GM19397 (cell line): ENCODE data around the gene TMC8.
"Not testable (repeated sequence)": the region's sequence is repeated elsewhere in the genome, so short reads cannot be mapped to it uniquely, and the experiment has no call there.

ENCODE experiments used
- ATAC-seq: cut with Tn5 transposase; IDR thresholded peaks from one replicate; pipeline ENCODE4 v1.9.1; 2021; ENCODE audit warnings: mild to moderate bottlenecking, moderate library complexity; ENCODE audit not compliant: unreplicated experiment

Gene TMC8, protein sequence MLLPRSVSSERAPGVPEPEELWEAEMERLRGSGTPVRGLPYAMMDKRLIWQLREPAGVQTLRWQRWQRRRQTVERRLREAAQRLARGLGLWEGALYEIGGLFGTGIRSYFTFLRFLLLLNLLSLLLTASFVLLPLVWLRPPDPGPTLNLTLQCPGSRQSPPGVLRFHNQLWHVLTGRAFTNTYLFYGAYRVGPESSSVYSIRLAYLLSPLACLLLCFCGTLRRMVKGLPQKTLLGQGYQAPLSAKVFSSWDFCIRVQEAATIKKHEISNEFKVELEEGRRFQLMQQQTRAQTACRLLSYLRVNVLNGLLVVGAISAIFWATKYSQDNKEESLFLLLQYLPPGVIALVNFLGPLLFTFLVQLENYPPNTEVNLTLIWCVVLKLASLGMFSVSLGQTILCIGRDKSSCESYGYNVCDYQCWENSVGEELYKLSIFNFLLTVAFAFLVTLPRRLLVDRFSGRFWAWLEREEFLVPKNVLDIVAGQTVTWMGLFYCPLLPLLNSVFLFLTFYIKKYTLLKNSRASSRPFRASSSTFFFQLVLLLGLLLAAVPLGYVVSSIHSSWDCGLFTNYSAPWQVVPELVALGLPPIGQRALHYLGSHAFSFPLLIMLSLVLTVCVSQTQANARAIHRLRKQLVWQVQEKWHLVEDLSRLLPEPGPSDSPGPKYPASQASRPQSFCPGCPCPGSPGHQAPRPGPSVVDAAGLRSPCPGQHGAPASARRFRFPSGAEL

DNA sequence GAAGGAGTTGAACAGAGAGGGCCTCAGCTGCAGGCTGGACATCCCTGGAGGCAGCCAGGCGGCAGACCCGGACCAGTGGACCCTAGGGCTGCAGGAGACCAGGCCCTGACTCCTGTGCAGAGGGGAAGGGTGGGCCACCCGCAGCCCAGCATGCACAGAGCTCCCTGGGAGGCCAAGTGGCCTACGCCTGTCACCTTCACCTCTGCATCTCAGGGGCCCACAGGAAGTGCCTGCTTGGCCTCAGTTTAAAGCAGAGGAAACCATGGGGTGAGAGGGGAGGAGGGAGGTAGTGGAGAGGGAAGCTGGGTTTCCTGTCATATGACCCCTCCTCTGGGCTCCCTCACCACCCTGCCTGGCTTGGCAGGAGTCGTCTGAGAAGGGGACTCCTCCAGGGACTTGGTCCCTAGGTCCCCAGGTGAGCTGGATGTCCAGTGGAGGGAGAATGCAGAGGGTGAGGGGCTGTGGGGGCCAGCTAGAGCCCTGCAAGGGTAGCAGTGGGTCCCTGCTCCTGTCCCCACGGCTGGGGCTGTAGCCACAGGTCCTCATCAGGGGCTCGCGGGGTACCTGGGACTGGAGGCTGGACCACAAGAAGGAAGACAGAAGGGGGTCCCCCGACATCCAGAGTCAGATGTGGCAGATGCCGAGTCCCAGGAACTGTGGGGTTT, at the start of gene TMC8:
TMC8 (plus strand) TSS at position 335 of the 665 bp plus-strand sequence. CDS start 818 bp downstream, outside the sequence.
- no peak for ATAC-seq

DNA sequence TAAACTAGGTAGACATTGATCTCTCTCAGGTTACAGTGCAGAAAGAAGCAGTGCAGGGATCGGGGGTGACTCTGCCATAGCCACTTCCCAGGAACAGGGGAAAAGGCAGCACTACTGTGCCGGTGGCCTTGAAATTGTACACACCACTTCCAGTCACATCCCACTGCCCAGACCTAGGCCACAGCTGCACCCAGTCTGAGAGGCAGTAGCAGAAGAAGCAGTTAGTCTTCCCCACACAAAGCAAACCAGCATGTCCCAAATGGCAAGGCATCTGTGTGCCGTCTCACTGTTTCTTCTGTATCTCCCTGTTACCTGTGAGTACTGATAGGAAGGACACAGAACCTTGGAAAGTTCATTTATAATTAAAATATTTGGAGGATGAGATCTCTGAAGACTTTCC, 49.0 kb upstream of the TMC8 start:
- no peak for ATAC-seq

DNA sequence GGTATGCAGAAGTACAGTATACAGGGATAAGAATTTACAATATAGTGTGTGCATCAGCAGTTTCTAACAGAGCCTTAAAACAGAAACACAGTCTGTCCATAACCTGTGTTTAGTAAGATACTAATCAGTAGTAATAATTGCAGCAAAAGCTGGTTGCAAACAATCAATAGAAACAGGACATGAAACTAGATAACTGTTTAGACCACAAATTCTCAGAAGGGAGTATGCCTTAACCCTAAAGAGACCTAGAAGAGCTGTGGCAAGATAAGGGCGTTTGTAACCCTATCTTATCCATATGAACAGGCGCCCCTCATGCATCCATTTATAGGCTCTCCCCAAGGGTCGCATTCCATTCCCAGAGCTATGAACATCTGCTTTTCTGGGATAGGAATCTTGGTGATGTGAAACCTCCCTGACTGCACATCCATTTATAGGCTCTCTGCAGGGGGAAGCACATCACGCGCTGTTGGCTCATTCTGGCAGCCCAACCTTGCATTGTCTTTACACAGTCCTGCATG, 48.2 kb upstream of the TMC8 start:
- ATAC-seq: not testable (repeated sequence)

DNA sequence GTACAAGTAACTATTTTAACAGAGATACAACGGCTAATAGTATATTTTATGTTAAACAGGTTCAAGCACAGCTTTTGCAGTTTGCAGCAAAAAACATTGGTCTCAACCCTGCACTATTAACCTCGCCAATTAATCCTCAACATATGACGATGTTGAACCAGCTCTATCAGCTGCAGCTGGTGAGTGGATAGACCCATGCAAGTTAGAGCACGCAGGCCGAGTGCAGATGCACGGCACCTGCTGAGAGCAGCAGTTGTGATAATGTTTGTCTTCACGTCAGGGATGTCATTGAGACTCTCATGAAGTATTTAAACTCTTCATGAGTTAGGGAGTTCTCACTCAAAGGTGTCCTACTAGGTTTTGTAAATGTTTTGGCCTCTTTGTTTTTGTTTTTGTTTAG, 47.6 kb upstream of the TMC8 start:
- ATAC-seq: no peak

DNA sequence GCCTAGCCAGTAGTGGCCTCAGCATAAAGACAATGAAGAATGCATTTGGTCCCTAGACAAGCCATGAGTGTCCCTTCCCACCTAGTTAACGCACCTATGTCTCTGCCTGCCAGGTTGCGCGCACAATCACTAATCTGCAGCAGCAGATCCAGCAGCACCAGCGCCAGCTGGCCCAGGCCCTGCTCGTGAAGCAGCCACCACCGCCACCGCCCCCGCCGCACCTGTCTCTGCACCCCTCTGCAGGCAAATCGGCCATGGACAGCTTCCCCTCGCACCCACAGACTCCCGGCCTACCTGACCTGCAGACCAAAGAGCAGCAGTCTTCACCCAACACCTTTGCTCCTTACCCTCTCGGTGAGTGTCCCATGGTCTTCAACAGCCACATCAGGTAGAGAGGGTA, 43.8 kb upstream of the TMC8 start:
- ATAC-seq: no peak

DNA sequence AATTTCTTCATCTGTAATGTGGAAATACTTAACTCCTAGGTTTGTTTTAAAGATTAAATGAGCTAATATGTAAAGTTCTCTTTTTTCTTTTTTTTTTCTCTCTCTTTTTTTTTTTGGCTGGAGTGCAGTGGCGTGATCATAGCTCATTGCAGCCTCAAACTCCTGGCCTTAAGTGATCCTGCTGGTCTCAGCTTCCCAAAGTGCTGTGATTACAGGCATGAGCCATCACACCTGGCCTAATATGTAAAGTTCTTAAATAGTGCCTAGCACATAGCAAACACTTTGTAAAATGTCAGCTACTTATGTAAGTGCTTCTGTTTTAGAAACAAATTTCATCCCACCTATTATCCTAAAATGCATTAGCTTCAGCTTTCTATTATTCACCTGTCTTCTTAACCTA, 42.0 kb upstream of the TMC8 start:
- no peak for ATAC-seq

DNA sequence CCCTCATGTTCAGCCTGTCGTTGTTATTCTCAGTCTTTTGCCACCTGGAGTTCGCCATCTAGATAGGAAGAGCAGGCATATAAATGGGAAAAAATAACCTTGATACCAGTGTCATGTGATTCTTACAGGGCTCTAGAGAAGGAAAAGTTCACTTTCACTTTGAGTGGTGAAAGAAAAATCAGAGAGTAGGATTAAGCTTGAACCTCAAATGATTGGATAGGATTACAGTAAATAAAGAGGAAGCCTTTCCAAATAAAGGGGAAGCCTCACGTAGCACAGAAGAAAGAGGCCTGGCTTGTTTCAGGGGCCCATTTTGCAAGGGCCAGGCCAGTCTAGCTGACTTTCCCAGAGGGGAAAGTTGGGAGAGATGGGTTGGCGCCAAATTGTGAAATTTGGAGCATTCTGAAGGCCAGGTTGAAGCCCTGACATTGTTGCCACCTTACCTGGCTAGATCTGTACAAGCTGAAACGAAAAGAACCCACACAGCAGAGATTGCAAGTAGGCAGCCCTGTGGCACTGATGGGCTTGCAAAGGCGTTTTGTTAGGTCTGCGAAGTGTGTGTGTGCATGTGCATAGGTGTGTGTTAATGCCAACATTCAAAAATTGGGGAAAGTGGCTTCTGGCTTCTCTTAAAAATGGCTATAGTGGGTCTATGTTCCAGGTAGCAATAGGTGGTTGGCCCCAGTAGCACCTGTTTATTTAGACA, 40.8 kb upstream of the TMC8 start:
- ATAC-seq: no peak

DNA sequence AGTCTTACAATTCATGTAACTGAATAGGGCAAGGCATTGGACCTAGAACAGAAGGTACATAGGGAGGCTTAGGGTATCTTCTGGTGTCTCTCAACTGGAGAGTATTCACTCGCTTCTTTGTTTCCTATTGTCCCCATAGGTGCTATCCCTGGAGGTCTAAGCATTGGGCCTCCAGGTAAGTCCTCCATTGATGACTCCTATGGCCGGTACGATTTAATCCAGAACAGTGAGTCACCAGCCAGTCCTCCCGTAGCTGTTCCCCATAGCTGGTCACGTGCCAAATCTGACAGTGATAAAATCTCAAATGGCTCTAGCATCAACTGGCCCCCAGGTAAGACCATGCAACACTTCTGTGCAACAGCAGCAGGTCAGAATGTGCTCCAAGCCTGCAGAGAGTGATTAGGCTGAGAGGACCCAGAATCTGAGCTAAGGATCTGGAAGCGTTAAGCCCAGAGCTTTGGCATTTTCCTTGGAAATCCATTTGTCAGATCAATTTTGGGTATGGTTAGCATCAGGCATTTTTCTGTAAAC, 37.7 kb upstream of the TMC8 start:
- no peak for ATAC-seq

DNA sequence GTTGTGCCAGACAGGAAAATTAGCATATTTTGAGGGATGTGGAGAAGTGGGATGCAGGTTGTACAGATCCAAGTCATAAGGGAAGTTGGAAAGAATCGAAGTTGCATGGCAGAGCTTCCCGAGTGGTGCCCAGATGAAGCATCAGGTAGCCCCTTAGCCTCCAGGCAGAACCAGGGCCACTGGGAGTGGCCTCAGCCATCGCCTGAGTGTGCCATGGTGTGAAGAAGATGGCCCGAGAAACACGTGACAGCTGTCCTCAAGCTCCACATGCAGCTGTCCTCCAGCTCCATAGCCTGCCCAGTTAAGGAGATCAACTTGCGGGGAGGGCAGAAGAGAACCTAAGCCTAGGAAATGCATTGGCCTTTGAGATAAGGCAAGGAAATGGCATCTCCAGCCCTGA, 35.5 kb upstream of the TMC8 start:
- ATAC-seq: no peak

DNA sequence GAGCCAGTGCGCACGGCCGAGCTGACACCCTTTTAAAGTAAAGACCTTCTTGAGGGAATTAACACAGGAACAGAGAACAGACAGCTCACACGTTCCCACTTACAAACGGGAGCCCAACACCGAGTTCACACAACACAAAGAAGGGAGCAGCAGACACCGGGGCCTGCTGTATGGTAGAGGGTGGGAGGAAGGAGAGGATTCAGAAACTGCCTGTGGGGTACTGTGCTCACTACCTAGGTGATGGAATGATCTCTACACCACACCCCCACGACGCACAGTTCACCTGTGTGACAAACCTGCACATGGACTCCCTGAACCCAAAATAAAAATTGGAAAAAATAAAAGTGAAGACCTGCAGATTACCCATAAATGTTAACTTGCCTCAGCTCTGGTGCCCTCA, 34.5 kb upstream of the TMC8 start:
- ATAC-seq: no peak

DNA sequence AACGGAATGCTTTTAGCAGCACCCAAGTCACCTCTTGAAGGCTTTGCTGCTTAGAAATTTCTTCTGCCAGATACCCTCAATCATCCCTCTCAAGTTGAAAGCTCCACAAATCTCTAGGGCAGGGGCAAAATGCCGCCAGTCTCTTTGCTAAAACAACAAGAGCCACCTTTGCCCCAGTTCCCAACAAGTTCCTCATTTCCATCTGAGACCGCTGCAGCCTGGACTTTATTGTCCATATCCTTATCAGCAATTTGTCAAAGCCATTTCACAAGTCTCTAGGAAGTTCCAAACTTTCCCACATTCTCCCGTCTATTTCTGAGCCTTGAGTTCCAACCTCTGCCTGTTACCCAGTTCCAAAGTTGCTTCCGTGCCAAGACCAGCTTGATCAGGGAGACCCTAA, 29.5 kb upstream of the TMC8 start:
- ATAC-seq: no peak

DNA sequence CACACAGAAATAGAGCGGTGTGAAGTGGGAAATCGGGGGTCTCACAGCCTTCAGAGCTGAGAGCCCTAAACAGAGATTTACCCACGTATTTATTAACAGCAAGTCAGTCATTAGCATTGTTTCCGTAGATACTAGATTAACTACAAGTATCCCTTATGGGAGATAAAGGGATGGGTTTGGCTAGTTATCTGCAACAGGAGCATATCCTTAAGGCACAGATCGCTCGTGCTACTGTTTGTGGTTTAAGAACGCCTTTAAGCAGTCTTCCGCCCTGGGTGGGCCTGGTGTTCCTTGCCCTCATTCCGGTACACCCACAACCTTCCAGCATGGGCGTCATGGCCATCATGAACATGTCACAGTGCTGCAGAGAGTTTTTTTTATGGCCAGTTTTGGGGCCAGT, 29.0 kb upstream of the TMC8 start:
- ATAC-seq: no peak

DNA sequence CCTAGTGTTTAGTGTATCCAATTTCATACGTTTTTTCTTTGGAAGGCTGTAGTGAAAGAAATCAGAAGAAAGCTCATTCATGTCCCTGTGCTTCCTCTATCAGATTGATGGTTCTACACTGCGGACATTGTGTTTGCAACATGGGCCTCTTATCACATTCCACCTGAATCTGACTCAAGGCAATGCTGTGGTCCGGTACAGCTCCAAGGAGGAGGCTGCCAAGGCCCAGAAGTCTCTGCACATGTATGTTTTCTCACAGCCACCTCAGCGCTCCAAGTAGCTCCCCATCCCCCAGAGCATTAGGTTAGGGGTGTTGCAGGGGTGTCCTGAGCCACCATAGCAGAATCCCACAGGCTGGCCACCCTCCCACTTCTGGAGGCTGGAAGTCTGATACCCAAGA, 27.3 kb upstream of the TMC8 start:
- ATAC-seq: no peak

DNA sequence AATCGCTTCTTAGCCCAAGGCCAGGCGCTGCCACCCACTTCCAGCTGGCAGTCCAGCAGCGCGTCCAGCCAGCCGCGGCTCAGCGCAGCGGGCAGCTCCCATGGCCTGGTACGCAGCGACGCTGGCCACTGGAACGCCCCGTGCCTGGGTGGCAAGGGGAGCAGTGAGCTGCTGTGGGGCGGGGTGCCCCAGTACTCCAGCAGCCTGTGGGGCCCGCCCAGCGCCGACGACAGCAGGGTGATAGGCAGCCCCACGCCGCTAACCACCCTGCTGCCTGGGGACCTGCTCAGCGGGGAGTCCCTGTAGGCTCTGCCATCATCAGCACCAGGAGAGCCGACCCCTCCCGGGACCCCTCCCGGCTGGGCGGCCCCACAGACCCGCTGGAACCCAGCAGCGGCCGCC, 26.0 kb upstream of the TMC8 start:
- no peak for ATAC-seq

DNA sequence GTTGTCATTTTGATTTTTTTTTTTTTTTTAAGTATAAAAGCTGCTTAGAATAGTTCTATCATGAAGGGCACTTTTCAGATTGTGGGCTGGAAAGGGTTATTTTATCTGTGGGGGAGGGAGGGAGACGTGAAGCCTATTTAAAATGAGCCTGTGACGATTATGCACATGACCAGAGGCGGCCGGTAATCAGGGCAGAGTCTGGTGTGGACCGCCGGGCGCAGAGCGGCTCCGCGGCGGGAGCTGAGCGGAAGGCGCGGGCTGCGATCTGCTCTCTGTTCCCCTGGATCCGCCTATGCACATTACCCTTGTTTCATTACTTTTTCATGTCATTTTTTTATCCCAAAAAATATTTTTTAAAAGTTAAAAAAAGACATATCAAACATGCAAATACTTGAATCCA, 25.5 kb upstream of the TMC8 start:
- ATAC-seq: no peak

DNA sequence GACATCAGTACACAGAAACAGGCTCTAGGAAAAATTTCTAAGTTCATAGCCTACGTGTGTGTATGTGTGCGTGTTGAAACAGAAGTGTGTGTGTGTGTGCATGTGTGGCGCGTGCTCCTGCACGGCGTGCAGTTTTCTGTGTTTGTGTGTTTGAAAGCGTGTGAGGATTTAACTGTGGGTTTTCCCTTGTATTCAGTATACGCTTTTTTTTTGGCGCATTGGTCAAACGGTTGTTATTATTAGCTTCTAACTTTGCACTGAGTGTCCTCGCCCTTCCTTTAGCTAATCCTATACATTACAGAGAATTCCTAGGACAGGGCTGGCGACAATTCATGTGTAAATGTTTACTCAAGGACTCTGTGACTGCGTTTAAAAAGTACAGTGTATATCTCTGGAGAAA, 25.0 kb upstream of the TMC8 start:
- ATAC-seq: no peak

DNA sequence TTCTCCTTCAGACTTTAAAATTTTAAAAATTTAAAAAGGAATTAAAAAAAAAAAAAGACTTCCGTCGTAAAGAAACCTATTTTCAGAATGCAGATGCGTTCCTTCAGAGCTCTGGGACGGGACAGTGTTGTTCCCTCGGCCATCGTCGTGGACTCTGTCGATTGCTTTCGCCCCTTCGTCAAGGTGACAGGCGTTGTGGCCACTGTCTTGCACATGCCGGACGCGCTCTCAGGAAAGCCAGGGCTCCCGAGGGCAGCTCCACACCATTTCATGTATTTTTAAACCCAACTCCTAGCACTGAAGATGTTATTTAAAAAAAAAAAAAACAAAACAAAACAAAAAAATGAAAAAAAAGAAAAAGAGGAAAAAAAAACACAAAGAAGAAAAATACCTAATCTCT, 24.4 kb upstream of the TMC8 start:
- no peak for ATAC-seq

DNA sequence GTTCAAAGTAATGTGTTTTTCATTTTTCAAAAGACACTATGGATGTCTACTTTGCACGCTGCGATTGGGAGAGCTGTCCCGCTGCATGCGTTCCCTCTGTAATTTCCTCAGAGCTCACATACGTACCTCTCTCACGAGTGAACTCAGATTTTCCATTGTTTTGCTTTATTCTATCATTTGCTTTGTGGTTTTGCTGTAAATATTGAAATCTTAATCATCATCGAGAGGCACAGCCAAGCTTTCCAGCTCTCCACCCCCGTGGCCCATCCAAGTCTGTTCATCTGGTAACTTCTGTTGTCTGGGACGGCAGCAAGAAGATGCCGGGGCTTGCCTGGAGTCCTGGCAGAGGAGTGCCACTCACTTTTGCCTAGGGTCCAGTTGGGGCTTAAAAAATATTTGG, 23.1 kb upstream of the TMC8 start:
- ATAC-seq: no peak

DNA sequence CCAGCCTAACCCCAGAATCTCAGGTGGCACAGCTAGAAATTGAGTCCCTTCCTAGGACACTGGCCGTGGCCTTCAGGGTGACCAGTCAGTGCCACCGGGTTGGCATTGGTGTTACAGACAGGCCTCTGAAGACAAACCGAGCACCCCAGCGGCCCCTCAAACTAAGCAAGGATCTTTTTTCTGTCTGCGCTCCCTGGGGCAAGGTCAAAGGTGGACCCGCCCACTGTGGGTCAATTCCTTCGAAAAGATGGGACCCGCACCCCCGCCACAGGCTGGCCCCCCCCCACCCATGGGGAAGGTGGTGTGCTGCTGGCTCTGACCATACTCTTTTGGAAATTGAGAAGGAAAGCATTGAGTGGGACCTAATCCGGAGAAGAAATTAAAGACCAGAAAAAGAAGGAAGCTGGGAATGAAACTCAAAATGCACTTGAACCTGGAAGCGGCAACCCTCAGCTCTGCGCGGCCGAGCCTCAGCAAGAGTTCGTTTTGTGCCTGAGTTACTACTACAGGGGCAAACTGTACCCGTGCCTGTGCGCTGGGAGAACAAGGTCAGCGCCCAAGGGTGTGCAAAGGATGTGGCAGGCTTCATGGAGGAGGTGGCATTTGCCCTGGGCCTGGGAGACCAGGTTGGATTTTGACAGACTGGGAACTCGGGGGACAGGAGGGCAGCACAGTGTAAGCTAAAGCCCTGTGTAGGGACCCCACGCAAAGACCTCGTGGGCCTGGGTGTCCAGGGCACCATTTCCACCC, 22.4 kb upstream of the TMC8 start:
- no peak for ATAC-seq
